ENCODE results near the gene BCAR3.
"Not testable (repeated sequence)": the region's sequence is repeated elsewhere in the genome, so short reads cannot be mapped to it uniquely, and the experiment has no call there.

Gene BCAR3

DNA sequence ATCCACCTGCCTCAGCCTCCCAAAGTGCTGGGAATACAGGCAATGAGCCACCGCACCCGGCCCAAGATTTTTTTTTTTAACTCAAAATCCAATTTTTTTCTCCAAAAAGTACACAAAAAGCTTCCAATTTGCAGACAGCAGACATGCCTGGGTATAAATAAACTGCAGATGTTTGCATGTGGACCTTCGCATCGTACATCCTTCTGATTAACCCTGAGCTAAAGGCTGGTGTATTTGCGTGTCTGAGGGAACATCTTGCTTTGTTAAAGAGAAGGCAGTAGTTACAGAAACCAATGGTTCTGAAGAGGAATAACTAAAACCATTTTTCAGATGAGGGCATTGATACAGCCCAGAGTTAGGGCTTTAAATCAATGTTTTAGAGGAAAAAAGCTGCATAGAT, 12.7 kb downstream of the BCAR3 start:
- DNase-seq (ENCODE audit: low read depth in 3 of 3): no peak

DNA sequence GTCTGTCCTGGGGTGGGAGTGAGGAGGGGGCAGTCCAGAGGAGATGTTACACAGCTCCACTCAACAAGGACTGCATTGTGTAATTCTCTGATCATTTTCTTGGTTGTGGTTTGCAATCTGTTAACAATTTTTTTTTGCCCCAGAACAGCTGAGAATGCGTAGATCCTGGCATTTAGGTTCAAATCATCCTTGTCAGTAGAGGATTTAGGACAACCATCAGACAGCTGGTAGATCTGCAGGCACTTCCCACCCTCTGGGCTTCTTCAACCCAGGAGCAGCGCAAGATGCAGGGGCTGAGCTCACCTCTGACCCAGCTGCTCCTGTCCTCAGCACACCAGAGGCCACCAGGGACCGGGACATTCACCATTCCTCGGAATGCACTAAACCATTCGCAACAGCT, 13.5 kb downstream of the BCAR3 start:
- no peak for DNase-seq (ENCODE audit: low read depth in 3 of 3)

DNA sequence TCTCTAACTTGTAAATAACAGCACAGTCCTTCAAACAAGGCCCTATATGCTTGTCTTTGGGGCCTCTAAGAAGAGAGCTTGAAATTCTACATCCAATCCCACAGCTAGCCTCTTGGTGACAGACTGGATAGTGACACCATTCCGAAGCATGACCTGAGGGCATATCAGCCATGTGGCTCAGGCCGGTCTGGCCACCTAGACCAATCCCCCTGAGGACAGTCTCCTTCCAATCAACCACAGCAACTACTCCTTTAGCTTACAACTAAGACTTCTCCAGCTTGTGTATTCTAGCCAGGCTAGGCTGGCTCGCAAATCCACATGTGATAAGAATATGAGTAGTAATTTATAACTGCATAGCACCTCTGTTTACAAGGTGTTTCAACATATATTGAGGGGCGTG, 14.0 kb downstream of the BCAR3 start:
- no peak for DNase-seq (ENCODE audit: low read depth in 3 of 3)

DNA sequence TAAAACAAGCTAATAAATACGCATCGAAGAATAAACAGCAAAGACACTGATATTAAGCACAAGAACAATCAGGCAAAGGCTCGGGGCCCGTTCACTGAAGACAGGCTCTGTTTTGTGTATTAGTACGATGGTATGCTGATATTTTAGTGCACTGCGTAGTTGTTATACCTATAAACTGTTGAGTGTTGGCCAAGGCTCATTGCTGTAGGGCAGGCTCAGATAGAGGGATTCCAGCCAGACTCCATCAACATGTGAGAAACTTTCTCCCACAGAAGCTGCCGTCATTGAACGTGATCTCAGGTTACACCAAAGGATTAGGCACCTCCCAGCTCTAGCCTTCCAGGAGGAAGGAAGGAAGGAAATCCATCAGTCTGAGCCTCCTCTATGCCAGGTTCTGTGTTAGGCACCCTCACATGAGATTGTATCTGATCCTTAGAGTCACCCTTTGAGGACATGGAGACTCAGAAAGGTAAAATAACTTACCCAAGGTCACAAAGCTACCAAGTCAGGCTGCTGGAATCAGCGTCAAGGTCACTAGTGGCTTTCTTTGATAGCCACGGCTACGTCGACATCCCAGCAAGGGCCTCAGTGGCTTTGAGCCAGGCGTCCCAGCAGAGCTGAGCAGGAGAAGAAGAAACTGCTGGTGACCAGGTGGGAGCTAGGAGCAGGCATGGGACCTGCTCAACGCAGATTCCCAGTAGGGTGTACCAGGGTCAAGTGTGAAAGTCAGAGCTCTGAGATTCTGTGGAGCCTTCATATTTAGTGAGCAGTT, 14.8 kb downstream of the BCAR3 start:
- no peak for DNase-seq (ENCODE audit: low read depth in 3 of 3)

DNA sequence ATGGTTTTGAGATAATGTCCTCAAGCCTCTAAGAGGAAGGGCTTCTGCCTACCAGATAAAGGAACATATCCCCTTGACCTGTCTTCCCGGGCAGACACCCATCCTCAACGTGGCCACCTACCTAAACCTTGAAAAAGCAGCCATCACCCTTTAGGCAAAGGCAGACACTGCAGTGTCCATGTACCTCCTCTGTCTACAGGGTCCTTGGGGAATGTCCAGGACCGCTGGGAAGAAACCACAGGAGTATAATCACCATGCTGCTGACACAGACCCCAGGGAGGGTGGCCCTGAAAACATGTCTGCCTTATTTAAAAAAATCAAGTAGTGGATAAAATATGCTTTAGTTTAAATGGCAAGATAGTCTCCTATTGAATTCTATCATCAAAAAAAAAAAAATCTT, 16.6 kb downstream of the BCAR3 start:
- no peak for DNase-seq (ENCODE audit: low read depth in 3 of 3)

DNA sequence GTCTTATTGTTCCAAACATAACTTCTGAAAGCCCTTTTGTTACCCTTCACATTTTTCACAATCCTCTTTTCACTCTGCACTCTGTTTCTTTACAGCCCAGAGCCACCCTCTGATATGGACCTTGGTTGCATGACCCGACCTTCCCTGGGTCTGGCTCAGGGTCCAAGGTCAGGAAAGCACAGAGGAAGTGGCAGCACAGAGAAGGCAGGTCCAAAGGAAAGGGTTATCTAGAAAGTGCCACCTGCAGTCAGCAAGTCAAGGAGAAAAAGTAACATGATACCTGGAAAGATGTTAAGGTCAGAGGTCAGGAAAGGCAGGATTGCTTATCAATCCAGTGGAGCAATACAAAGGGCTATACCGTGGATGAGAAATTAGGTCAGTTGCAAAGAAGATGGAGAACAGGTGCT, 18.4 kb downstream of the BCAR3 start:
- DNase-seq (ENCODE audit: low read depth in 3 of 3): no peak

DNA sequence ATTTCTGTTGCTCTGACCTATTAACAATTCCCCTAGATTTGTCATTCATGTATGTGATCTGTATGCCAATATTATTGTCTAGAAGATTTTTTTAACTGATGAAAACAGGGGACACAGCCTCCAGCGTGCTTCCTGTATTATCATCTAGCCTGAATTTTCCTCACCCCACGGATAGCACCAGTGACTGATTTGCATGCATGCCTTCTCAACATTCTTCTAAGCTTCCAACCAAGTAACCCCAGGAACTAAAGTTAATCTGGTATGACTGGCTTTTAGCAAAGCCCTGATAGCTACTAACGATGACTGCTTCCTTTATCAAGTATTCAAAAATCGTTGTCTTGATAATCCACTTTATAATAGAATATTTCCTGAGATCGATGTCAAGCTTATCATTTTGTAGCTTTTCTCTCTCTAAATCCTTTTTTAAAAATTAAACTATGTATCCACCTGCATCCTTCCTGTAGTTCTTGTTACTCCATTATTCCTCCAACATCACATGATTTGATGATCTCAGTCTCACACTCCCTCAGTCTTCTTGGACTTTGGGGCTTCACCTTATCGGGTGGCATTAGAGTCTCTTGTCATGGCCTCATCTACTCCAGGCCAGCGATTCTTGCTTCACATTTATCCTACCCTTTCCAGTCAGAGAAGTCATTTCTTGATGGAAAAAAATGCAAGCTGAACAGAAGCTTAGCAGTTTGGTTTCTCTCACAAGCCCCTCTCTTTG, 19.0 kb downstream of the BCAR3 start:
- DNase-seq (ENCODE audit: low read depth in 3 of 3): no peak

DNA sequence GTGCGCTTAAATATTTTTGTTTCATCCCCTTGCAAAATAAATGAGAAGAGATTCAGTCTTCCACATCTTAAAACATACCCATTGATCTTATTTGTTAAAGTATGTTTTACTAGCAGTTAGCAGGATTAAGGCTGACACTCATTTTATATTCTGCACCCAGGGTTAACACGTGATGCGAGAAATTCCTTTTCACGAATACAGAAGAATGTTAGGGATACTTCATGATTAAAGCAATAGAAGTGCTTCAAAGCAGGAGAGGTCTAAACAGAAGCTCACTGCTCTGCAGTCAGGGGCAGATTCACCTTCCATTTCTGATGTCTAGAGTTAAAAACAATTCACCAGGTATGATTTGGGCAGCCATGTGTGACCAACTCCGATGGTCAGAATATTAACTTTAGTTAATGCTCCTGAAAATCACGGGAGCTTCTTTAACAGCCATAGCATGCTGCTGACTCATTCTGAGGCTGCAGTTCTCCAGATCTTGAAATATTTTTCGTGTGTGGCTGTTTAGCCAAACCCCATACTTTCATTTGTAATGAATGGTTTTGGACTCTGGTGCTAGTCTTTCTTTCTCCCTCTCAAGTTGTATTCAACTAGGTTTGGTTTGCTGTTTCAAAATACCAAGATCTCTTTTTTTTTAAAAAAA, 19.7 kb downstream of the BCAR3 start:
- DNase-seq (ENCODE audit: low read depth in 3 of 3): no peak

DNA sequence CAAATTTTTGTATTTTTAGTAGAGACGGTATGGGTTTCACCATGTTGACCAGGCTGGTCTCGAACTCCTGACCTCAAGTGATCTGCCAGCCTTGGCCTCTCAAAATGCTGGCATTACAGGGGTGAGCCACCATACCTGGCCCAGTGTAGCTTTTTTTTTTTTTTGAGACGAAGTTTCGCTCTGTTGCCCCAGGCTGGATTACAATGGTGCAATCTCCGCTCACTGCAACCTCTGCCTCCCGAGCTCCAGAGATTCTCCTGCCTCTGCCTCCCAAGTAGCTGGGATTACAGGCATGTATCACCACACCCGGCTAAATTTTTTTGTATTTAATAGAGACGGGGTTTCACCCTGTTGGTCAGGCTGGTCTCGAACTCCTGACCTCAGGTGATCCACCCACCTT, 20.3 kb downstream of the BCAR3 start:
- DNase-seq (ENCODE audit: low read depth in 3 of 3): not testable (repeated sequence)

DNA sequence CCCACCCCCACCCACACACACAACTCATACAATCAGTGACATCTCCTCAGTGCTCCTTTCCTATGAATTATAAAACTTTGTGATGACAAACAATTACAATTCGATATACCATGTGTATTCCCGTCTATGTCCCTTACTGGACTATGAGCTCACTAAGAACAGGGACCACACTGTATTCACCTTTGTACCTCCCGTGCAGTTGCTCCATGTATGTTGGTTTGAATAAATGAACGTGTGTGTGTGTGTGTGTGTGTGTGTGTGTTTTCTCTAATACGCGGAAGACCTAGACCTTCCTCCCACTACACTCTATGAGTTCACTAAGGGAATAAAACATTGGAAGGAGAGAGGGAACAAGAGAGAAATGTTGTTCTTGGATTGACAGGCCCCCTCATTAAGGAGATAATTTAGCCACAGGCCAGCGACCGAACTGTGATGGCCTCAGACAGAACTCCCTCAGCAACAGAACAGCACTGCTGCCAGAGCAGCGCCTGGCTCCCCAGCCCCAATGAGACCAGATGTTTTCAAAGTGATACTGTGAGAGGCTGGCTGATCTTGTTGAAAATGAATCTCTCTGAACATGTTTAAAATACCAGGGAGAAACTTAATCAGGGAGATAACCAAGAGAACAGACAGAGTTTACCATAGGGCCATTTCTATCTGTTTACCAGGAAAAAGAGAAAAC, 21.7 kb downstream of the BCAR3 start:
- DNase-seq (ENCODE audit: low read depth in 3 of 3): no peak

DNA sequence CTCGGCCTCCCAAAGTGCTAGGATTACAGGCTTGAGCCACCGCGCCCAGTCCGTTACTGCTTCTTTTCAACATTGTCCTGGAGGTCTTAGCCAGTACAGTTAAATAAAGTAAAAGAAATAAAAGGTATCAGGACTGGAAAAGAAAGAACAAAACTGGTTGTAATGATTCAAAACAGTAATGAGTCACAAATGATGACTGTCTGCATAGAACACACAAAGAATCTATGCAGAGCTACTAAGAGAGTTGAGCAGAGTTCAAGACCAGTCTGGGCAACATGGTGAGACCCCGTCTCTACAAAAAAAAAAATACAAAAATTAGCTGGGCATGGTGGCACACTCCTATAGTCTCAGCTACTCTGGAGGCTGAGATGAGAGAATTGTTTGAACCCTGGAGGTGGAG, 23.4 kb downstream of the BCAR3 start:
- DNase-seq (ENCODE audit: low read depth in 3 of 3): no peak

DNA sequence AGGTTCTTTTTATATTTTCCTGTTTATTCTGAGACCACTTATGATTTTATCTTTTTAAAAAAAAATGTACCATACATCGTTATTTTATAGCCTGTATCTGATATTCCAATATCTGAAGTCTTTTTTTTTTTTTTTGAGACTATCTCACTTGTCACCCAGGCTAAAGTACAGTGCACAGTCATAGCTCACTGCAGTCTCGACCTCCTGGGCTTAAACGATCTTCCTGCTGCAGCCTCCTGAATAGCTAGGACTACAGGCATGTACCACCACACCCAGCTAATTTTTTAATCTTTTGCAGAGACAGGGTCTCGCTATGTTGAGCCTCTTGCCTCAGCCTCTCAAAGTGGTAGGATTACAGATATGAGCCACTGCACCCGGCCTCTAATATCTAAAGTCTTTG, 25.1 kb downstream of the BCAR3 start:
- no peak for DNase-seq (ENCODE audit: low read depth in 3 of 3)

DNA sequence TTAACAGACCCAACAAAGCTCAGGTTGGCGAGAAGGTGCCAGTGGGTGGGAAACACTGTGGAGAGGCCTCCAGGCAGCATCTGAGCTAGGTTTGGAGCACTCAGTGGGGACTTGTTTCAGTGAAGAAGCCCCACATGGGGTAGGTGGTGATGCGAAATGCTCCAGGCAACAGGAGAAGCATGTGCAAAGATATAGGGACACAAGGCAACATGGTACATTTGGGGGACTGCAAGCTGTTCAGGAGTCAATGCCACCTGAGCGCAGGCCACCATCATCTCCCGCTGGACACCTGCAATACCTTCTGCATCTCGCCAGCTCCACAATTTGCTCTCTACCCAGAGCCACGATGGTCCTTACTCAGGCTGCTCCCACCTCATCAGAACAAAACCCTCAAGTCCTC, 28.0 kb downstream of the BCAR3 start:
- DNase-seq (ENCODE audit: low read depth in 3 of 3): no peak

DNA sequence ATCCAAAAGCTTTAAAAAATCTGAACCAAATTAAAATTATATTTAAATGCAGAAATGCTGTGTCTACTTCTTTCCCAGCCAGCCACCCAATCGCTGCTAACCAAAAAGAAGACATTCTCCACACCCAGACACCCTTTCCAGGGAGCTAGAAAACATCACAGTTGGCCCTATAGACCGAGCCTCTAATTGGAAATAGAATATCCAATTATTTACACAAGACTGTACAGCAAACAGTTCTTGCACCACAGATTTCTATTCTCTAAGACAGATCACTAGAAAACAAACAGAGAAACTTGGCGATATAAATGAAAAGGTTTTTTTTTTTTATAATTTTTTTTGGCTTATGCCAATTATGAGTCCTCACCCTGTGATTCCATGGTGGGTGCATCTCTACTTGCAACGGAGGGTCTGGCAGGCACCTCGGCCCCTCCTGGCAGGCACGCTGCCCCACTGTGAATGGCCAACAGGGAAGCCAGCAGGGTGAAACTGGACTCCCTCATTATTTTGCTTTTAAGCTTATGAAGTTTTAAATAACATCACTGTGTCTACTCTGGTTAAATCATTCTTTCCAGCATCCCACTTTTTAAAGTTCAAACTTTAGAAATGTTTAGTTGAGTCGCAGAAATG, 29.2 kb downstream of the BCAR3 start:
- DNase-seq (ENCODE audit: low read depth in 3 of 3): no peak

DNA sequence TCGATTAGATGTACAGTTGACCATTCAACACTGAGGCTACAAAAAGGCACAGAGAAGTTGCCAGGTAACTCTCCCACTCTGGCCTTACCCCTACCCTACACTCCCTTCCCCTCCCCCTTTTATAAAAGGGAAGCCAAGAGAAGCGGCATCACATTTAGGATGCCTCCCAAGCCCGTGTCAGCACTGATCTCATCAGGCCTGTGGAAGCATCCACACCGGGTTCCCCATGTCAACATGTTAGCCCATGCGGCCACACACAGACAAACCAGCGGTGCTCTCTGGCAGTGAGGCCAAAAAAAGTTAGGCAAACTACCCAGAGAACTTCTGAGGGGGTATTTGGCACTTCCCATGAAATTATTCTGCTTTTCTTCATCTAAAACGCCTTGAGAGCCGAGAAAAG, 29.9 kb downstream of the BCAR3 start:
- no peak for DNase-seq (ENCODE audit: low read depth in 3 of 3)

DNA sequence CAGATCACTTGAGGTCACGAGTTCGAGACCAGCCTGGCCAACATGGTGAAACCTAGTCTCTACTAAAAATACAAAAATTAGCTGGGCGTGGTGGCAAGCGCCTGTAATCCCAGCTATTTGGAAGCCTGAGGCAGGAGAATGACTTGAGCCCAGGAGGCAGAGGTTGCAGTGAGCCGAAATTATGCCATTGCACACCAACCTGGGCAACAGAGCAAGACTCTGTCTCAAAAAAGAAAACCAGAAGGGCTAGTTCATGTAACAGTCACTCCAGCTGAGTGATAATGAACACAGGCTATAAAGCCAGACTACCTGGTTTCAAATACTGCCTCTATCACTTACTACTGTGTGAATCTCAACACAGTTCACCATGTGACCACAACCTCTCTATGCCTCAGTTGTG, 31.5 kb downstream of the BCAR3 start:
- DNase-seq (ENCODE audit: low read depth in 3 of 3): not testable (repeated sequence)

DNA sequence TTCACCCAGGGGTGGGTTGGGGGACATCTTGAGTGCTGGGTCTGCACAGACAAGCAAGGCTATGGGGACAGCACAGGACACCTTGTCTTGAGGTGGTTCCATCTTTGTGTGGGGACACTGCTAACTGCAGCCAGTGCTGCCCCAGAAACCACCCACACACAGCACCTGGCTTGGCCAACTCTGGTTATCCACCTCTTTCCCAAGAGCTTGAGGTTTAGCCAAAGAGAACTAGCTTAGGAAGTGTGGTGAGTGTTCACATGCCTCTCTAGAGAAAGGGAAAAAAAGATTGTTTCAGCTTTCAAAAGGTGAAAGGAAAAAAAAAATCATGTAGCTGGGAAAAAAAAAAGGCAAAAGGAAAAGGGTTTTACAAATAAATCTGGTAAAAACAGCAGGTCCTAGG, 32.4 kb downstream of the BCAR3 start:
- DNase-seq (ENCODE audit: low read depth in 3 of 3): no peak

DNA sequence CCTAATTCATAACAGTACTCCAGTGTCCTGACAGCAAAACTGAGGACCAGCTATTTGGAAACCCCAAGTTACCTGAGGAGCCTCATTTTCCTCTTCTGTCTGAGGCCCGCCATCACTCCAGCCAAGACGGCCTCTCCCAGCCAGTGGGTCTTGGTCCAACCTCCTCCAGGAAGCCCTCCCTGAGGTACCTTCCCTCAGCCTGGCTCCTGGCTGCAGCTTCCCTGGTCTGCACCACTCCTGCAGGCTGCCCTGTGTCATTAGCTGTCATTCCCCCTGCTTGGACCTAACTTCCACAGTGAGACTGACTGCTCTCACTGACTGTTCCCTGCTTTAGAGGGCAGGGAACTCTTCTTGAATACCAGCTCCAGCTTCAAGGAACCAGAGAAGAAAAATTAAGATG, 33.0 kb downstream of the BCAR3 start:
- no peak for DNase-seq (ENCODE audit: low read depth in 3 of 3)

DNA sequence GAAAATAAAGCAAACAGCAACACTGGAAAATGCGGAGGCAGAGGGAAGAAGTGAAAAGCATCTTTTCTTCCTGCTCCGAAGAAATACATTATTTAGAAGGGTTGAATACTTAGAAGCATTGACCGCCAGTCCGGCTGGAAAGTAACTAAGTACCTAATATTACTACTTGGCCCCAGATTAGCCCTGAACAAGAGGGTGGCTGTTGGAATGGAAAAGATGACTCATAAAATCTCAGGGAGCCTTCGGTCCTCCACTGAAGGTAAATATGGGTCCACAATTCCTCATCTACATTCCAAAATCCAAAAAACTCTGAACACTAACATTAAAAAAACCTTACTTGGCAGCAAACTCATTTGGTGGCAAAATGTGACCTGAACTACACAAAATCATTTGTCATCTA, 40.1 kb downstream of the BCAR3 start:
- no peak for DNase-seq (ENCODE audit: low read depth in 3 of 3)

DNA sequence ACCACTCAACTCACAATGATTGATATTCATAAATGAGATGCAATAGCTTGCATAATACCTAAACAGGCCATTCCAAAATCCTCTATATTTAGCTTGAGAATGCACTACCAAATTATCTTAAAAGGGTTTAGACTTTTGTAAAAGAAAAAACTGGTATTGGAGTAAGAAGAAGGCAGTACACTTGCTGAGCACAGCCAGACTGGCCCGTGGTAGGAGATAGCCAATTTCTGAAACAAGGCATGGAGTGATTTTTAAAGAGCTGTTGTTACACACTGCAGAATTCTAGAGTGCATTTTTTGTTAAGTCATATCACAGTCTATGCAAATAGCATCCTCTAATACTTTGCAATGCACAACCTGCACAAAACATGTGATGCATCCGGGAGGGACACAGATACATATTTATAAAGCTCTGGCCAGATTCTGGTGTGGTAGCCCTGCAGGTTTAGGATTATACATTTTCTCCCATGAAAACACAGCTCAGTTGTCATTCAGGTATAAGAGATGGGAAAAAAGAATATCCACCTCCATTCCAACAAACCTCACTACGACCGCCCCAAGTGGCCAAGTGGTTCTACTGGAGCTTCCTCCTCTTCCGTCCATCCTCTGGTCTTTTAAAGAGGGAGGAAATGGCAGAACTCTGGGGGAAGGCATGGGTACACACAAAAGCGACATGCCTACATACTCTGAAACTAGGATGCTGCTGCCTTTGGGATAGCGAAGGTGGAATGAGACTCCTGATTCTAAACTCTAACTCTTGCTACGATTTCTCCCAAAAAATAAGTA, 40.8 kb downstream of the BCAR3 start:
- no peak for DNase-seq (ENCODE audit: low read depth in 3 of 3)

DNA sequence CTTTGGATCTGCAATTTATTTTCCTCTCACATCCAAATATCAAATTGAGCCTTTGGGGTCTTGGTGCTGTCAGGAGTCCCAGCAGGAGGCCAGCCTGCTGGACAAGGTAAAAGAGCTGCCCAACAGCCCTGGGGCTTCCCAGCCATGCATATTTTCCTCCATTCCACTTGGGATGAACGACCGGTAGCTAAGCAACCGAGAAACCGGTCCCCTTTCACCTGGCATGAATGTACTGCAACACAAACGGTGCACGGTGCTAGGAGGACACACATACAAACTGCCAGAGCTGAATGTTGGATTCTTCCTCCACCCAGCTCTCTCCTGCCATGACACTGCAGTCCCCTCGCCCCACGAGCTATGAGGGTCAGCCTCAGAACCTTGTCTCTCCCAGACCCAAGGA, 42.7 kb downstream of the BCAR3 start:
- DNase-seq (ENCODE audit: low read depth in 3 of 3): no peak
